Measurements from ENCODE around the gene PTGES3L. TPM values are rescaled to one million over a fixed set of nuclear protein-coding genes. Genes with fewer than 3 reads are reported as not detected.

PTGES3L gene
- total and polyA plus RNA-seq, 2 of the 13 experiments (the other 11 are each of a cell fraction or from before 2014, with no cell fraction given): 1.2 to 2.9 TPM

GRCh38 chr17:43010667-43011308 is 30.9 kb upstream of the PTGES3L start (continued):
- TF ChIP-seq, protein P1, sequence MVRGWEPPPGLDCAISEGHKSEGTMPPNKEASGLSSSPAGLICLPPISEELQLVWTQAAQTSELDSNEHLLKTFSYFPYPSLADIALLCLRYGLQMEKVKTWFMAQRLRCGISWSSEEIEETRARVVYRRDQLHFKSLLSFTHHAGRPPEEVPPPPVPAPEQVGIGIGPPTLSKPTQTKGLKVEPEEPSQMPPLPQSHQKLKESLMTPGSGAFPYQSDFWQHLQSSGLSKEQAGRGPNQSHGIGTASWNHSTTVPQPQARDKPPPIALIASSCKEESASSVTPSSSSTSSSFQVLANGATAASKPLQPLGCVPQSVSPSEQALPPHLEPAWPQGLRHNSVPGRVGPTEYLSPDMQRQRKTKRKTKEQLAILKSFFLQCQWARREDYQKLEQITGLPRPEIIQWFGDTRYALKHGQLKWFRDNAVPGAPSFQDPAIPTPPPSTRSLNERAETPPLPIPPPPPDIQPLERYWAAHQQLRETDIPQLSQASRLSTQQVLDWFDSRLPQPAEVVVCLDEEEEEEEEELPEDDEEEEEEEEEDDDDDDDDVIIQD (CRISPR knock-in tag; IDR thresholded peaks at IDR 0.05; ENCODE audit: low read depth): peak; percentile 88; the same call in 1 of the 2 replicates
- TF ChIP-seq HOXA3 (CRISPR knock-in tag; IDR thresholded peaks at IDR 0.05) (peak; percentile 91), ZNF564 (CRISPR knock-in tag; IDR thresholded peaks at IDR 0.05) (no peak), LCORL (IDR thresholded peaks at IDR 0.05) (peak; percentile 89), LCORL (CRISPR knock-in tag; IDR thresholded peaks at IDR 0.05) (peak; percentile 92), GABPA (IDR thresholded peaks at IDR 0.05; ENCODE audit: low read depth, low read length) (no peak), GABPA (CRISPR knock-in tag; IDR thresholded peaks at IDR 0.05; ENCODE audit: low read depth) (peak; percentile 41), ZBTB42 (CRISPR knock-in tag; IDR thresholded peaks at IDR 0.05) (no peak), ZNF609 (CRISPR knock-in tag; IDR thresholded peaks at IDR 0.05; ENCODE audit: borderline replicate concordance) (no peak; the same call in 1 of the 2 replicates), PCBP1 (IDR thresholded peaks at IDR 0.05; ENCODE audit: borderline replicate concordance, low read depth, low read length) (no peak), ZNF383 (CRISPR knock-in tag; IDR thresholded peaks at IDR 0.05; ENCODE audit: borderline replicate concordance) (no peak), CBX2 (IDR thresholded peaks at IDR 0.05; ENCODE audit: low read depth, low read length) (no peak), CBX2 (CRISPR knock-in tag; IDR thresholded peaks at IDR 0.05; ENCODE audit: low read depth) (no peak), ZBTB26 (CRISPR knock-in tag; IDR thresholded peaks at IDR 0.05; ENCODE audit: borderline replicate concordance) (peak; percentile 99), ZBTB39 (CRISPR knock-in tag; IDR thresholded peaks at IDR 0.05) (0 out of 2 replicates have a peak, but pooled peaks have one; percentile 43), ZNF230 (CRISPR knock-in tag; IDR thresholded peaks at IDR 0.05) (no peak), GPN1 (CRISPR knock-in tag; IDR thresholded peaks at IDR 0.05; ENCODE audit: borderline replicate concordance) (no peak), XRCC5 (optimal IDR thresholded peaks at IDR 0.05; ENCODE audit: low read length) (peak; percentile 36)
- TF ChIP-seq, protein P2, sequence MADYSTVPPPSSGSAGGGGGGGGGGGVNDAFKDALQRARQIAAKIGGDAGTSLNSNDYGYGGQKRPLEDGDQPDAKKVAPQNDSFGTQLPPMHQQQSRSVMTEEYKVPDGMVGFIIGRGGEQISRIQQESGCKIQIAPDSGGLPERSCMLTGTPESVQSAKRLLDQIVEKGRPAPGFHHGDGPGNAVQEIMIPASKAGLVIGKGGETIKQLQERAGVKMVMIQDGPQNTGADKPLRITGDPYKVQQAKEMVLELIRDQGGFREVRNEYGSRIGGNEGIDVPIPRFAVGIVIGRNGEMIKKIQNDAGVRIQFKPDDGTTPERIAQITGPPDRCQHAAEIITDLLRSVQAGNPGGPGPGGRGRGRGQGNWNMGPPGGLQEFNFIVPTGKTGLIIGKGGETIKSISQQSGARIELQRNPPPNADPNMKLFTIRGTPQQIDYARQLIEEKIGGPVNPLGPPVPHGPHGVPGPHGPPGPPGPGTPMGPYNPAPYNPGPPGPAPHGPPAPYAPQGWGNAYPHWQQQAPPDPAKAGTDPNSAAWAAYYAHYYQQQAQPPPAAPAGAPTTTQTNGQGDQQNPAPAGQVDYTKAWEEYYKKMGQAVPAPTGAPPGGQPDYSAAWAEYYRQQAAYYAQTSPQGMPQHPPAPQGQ (CRISPR knock-in tag; IDR thresholded peaks at IDR 0.05; ENCODE audit: borderline replicate concordance): no peak

Measured in HepG2 (cell line).